ENCODE measurements around the gene HOXA5. TPM values are rescaled to one million over a fixed set of nuclear protein-coding genes. Genes with fewer than 3 reads are reported as not detected.
A peak's percentile ranks its signal among the peaks of the same experiment; 100 is the strongest.

Gene HOXA5
- total and polyA plus RNA-seq, 8 donors, result 2.9 to 53.1 (median 10.7) TPM

DNA sequence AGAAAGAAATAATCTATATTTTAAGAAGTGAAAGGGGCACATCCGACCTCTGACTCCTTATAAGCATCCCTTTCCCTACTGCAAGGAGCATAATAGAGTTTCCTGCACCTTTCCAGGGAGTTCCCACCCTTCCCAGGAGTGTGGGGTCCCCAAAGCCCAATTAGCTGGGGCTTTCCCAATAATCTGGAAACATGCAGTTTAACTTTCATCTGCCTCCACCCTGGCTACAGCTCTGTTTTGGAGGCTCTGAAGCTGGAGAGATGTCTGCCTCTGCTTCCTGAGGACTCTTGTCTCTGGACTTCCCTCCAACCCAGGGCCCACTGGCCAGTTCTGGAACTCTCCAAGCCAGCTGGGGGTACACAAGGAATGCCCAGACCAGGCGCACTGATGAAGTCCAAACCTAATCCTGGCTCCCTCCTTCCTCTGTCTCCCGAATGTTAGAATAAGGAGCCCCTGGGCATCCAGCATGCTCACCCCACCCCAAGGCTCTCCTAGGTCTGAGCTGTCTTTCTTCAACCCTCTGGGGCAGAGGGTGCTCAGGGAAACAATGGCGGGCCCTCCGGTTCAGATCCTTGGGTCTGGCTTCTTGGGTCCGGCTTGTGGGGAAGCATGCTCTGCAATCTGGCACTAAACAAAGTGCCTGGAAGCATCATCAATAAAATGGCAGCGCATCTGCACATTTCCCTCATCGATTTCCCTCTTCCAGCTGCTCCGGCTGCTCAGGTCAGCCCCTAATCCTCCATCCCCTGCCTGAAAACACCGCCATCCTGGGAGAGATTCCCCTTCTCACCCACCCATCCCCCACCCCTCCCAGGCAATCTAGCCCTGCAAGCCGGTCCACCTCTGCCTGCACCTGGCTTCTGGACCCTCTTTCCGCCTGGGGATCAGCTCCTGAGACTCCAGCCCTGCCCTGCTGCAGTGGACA is 26.3 kb downstream of the HOXA5 start:
- intact Hi-C loops (cut with DNase I; ENCODE audit: low total_unique reads), result no loop called here
- Histone ChIP-seq H3K4me1 (peaks cover 14 to 43% (median 29%) of the 10 kb centered on the region in 4 donors), H3K9me3 (no peaks in the 10 kb centered on the region), H3K36me3 (no peaks in the 10 kb centered on the region), H3K27me3 (peaks cover 0 to 90% (median 43%) of the 10 kb centered on the region in 3 donors), H3K4me3 (peak overlapping the region; percentile 47 to 55 (median 53)), H3K27ac (peak overlapping the region; percentile 70 to 99 (median 94))
- DNase-seq, result peak in 1 of 2 donors; percentile 59
- TF ChIP-seq, protein P1, sequence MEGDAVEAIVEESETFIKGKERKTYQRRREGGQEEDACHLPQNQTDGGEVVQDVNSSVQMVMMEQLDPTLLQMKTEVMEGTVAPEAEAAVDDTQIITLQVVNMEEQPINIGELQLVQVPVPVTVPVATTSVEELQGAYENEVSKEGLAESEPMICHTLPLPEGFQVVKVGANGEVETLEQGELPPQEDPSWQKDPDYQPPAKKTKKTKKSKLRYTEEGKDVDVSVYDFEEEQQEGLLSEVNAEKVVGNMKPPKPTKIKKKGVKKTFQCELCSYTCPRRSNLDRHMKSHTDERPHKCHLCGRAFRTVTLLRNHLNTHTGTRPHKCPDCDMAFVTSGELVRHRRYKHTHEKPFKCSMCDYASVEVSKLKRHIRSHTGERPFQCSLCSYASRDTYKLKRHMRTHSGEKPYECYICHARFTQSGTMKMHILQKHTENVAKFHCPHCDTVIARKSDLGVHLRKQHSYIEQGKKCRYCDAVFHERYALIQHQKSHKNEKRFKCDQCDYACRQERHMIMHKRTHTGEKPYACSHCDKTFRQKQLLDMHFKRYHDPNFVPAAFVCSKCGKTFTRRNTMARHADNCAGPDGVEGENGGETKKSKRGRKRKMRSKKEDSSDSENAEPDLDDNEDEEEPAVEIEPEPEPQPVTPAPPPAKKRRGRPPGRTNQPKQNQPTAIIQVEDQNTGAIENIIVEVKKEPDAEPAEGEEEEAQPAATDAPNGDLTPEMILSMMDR (IDR thresholded peaks at IDR 0.05), result no peak
- TF ChIP-seq POLR2AphosphoS5 (IDR thresholded peaks at IDR 0.05), result no peak
- no peak for TF ChIP-seq POLR2A (IDR thresholded peaks at IDR 0.05)
- TF ChIP-seq EP300 (IDR thresholded peaks at IDR 0.05), result no peak
- 42 to 66% (median 55%) methylated on average over 12 of the region's 12 CpGs for WGBS, 5 donors

DNA sequence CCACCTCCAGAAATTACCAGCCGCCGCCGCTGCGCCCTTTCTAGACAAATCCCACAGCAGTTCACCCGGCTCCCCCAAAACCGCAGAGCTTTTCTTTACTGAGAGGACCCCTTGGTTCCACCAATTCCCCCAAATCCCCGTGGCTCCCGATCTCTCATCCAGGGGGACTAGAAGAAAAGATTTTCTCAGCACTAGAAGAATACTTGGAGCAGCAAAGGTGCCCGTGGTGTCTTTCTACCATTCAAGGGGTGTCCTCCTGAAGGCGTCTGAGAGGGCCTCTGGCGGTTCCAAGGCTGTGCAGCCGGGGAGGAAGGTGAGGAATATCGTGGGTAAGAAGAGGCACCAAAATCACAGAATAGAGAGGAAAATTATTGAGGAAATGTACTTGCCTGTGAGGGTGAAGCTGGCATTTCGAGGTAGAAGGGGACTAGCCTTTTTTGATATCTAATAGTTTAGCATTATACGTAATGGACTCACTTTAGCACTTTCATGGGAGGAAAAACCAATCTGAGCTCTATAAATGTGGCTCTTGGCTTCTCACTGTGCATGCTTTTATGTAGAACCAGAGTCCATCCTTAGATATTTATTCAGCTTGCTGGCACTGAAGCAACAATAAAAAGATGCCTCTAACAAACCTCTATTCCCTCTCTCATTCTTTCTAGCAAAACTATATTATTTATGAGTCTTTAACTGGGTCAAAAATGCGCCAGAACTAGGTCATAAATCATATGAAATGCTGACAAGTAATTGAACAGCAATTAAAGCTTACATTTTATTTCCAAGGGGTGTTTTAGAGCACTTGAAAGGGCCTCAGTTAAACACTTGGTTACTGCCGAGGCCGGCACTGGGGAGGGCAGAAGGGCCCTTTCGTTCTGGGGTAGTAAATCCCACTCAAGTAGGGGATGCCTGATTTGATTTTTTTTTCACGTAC is 27.2 kb downstream of the HOXA5 start:
- WGBS, 5 donors, result 44 to 71% (median 57%) methylated on average over 20 of the region's 20 CpGs
- H3K4me3 ChIP-seq, result peak overlapping the region; percentile 47 to 55 (median 53)
- peak overlapping the region; percentile 36 to 99 (median 94) for H3K27ac ChIP-seq
- no peaks in the 10 kb centered on the region for H3K36me3 ChIP-seq
- TF ChIP-seq POLR2A (IDR thresholded peaks at IDR 0.05) (no peak), EP300 (IDR thresholded peaks at IDR 0.05) (no peak), POLR2AphosphoS5 (IDR thresholded peaks at IDR 0.05) (no peak)
- TF ChIP-seq, protein P1 (IDR thresholded peaks at IDR 0.05), result no peak
- H3K4me1 ChIP-seq, result peaks cover 11 to 47% (median 30%) of the 10 kb centered on the region in 4 donors
- no peaks in the 10 kb centered on the region for H3K9me3 ChIP-seq
- peaks cover 0 to 92% (median 39%) of the 10 kb centered on the region in 3 donors for H3K27me3 ChIP-seq
- peak in 1 of 2 donors; percentile 60 for DNase-seq
- intact Hi-C loops (cut with DNase I; ENCODE audit: low total_unique reads), result no loop called here

DNA sequence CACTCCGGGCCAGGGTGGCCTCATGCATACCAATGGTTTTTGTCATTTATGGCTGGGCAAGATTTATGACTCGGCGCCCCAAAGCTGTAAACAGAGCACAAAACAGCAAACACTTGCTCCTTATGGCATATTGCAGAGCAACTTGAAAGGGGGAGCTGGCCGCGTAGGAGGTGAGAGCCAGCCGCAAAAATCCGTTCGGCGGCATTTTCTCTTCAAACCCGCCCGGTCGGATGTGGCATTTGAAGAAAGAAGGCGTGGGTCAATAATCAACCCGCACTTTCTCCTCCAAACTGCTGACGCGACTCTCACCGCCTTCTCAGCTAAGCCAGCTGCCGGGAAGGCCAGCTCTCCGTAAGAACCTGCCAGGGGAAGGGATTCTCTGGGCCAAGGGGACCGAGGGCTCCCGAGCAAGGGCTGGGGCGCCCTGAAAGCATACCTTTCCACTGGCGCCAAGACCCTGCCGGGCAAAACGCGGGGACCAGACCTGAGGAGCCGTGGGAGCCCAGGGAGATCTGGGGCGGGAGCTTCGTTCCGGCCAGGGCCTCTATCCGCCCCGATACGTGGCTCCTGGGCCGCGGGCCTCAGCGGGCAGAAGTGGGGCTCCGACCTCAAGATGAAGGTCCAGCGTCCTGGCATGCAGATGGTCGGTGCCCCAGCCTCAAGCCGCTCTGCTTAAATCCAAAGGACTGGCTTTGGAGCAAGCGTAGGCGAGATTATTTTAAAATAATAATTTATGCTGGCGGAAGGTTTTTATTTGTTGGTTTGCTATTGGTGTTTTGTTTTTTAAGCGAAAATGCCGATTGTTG is 28.1 kb downstream of the HOXA5 start:
- DNase-seq, result peak in 1 of 2 donors; percentile 77
- Histone ChIP-seq H3K27me3 (peaks cover 0 to 96% (median 43%) of the 10 kb centered on the region in 3 donors), H3K4me3 (peak overlapping the region; percentile 47 to 55 (median 53)), H3K9me3 (no peaks in the 10 kb centered on the region), H3K36me3 (no peaks in the 10 kb centered on the region), H3K4me1 (peaks cover 7 to 47% (median 30%) of the 10 kb centered on the region in 4 donors), H3K27ac (peak overlapping the region; percentile 65 to 99 (median 94))
- TF ChIP-seq EP300 (IDR thresholded peaks at IDR 0.05) (no peak), POLR2AphosphoS5 (IDR thresholded peaks at IDR 0.05) (peak; percentile 4 to 68 (median 20))
- intact Hi-C loops (cut with DNase I; ENCODE audit: low total_unique reads), result no loop called here
- WGBS, 5 donors, result 24 to 36% (median 31%) methylated on average over 26 to 45 of the region's 45 CpGs

DNA sequence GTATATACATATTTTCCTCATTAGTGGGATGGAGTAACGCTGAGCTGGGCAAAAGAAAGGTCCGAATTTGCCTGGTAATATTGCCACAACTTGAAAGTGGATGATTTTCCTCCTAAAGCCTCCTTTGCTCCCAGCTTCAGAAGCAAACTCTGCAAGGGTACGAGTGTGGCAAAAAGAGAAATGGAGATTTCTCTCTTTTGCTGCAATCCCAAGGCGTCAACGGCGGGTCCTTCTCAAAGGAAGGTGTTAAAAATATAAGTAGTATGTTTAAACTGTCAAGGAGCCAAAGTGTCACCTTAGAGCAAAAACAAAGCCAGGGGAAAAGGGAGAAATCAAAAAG is 28.6 kb downstream of the HOXA5 start:
- Histone ChIP-seq H3K27ac (peak overlapping the region in 4 of 5 donors; percentile 92 to 99 (median 95)), H3K4me3 (peak overlapping the region; percentile 47 to 55 (median 53)), H3K9me3 (no peaks in the 10 kb centered on the region), H3K4me1 (peaks cover 8 to 47% (median 31%) of the 10 kb centered on the region in 4 donors), H3K36me3 (no peaks in the 10 kb centered on the region), H3K27me3 (peaks cover 0 to 96% (median 49%) of the 10 kb centered on the region in 3 donors)
- DNase-seq, result no peak
- 41 to 66% (median 45%) methylated on average over 6 of the region's 6 CpGs for WGBS, 5 donors
- intact Hi-C loops (cut with DNase I; ENCODE audit: low total_unique reads), result no loop called here
- TF ChIP-seq EP300 (IDR thresholded peaks at IDR 0.05), result no peak
- TF ChIP-seq POLR2AphosphoS5 (IDR thresholded peaks at IDR 0.05), result no peak
- TF ChIP-seq POLR2A (IDR thresholded peaks at IDR 0.05), result no peak
- TF ChIP-seq, protein P1 (IDR thresholded peaks at IDR 0.05), result no peak
